SK-N-MC (cell line): ENCODE measurements around the gene HAPSTR1.

ENCODE experiments used
- EZH2 ChIP-seq: fragments of 200-600 bp; sonication (generic); IDR thresholded peaks from one replicate; pipeline ENCODE4 v1.6.1; 2017; ENCODE audit warnings: antibody characterized with exemption
- FOXP2 ChIP-seq: optimal IDR thresholded peaks from 2 replicates; pipeline ENCODE3; 2011; ENCODE audit warnings: mild to moderate bottlenecking, moderate library complexity; ENCODE audit not compliant: insufficient read depth; ENCODE audit errors: extremely low read length, control extremely low read depth
- POLR2AphosphoS5 ChIP-seq: IDR thresholded peaks from 2 replicates; pipeline ENCODE4 v1.6.1; 2012; ENCODE audit warnings: mild to moderate bottlenecking, low read depth, low read length, borderline replicate concordance

DNA sequence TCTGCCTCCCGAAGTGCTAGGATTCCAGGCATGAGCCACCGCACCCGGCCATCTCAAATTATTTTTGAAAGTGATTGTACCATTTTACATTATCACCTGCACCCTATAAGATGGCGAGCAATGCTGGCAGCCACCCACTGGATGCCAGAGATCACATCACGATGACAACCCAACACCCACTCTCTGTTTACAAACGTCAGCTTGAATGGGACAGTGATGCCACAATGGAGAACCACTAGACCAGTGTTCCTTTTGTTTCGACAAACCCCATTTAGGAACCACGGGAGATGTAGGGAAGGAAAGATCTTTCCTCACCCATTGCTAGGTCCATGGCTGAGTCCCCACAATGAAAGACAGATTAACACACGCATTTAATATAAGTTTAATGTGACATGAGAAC is 20.1 kb upstream of the HAPSTR1 start:
- TF ChIP-seq EZH2 (no peak), POLR2AphosphoS5 (no peak), FOXP2 (no peak)
